NCI-H2227 treated with DMSO at 0.1 percent for 48 hours (cell line): Measurements from ENCODE around the gene SLFN12.
A peak's percentile ranks its signal among the peaks of the same experiment; 100 is the strongest.

ENCODE experiments used
- DNase-seq: peaks from one replicate; lab custom pipeline; 2025; lab: John Stamatoyannopoulos, UW

The SLFN12 gene

DNA sequence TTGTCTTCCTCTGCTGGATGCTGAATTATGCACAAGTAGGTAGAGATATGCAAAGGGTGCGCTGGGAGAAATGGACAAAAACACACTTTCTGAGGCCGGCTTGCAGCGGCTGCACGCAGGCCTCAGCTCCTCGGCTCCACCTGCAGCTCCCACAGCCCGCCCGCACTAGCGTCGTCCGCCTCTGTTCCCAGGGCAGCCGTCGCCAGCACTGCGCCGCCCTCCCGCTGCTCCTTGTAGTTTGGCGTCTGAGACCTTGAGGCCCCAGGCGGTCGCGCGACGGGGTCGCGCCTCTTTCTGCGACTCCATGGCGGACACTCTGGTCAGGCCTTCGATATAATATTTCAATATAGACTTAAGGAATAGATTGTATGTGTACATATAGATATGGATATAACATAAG is 24.8 kb downstream of the SLFN12 start:
- no peak for DNase-seq

DNA sequence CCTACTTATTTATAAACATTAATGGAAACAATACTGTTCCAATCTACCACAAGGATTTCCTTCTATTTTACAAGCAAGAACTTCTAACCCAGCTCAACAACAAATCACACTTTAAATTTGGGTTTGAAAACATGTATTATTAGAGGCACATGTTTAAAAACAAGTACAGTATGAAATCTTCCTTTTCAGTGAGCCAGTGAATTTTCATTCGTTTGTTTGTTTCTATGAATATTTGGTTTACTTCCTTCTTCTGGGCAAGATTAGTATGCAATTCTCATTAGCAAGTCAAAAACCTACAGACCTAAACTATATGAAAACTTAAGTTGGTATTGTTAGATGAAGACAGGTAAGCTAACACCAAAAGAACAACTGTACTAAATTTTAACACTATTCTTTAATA is 25.7 kb downstream of the SLFN12 start:
- no peak for DNase-seq

DNA sequence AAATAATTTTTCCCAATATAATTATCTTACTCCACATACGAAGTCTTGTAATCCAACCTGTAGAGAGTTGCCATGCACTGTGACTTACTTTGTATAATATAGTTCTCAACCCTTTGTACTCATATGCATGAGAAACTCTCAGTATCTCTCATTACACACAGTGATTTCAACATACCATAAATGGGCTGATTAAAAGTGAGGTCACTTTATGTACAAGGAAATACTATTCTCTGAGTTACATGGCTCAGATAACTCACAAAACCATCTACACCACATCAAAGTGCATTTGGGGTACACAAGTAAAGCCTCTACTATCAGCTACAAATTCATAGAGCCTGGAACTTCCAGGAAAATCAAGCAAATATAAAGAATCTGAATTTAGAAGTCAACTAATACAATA is 27.9 kb downstream of the SLFN12 start:
- no peak for DNase-seq

DNA sequence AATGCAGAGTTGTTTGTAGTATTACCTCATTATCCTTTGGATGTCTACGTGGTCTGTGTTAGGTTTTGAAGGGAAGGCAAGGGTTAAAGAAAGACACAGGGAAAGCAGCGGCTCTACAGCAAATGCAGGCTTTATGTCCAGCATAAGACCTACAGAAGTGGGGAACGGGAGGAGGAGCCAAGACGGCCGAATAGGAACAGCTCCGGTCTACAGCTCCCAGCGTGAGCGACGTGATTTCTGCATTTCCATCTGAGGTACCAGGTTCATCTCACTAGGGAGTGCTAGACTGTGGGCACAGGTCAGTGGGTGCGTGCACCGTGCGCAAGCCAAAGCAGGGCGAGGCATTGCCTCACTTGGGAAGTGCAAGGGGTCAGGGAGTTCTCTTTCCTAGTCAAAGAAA is 38.5 kb downstream of the SLFN12 start:
- DNase-seq: peak; percentile 5

DNA sequence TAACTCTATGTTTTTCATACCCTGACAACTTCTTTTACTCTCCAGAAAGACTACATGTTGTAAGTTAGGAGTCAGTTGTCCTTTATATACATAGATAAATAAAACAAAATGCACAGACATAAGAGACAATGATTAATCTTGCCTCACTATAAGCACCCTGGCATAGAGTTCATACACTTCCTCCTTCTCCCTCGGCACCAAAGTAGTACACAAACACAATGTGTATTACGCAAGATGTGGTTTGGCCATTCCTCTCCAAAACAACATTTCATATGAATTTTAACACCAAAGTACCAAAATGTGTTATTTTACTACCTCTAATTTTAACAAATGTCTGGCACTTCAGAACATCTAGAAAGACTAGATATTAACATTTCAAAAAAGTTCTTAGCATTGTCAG is 41.6 kb downstream of the SLFN12 start:
- no peak for DNase-seq

DNA sequence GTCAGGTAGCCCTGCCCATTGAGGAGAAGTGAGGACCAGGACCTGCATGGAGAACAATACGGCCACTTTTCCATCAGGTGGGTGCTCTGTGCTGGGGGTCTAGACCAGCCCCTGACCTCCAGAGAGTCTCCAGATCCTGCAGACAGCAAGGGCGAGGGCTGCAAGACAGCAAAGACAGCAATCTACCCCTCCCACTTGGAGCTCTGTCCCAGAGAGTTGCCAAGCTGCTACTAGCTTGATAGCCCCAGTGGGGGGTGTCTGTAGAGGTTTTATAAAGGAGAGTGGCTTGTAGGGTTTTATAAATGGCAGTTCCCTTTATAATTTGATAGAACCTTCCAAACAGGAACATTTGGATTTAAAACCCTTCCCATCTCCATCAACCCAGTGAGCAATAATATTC is 42.1 kb downstream of the SLFN12 start:
- no peak for DNase-seq

DNA sequence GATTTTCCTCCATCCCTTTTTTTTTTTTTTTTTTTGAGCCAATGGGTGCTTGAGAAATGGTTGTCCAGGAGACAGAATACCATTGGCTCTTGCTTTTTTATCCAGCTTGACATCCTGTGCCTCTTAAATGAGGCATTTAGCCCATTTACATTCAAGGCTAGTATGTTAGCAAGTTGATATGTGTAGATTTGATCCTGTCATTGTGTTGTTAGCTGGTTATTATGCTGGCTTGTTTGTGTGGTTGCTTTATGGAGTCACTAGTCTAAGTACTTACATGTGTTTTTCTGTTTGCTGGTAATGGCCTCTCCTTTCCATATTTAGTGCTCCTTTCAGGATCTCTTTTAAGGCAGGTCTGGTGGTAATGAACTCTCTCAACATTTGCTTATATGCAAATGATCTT is 44.8 kb downstream of the SLFN12 start:
- DNase-seq: no peak

DNA sequence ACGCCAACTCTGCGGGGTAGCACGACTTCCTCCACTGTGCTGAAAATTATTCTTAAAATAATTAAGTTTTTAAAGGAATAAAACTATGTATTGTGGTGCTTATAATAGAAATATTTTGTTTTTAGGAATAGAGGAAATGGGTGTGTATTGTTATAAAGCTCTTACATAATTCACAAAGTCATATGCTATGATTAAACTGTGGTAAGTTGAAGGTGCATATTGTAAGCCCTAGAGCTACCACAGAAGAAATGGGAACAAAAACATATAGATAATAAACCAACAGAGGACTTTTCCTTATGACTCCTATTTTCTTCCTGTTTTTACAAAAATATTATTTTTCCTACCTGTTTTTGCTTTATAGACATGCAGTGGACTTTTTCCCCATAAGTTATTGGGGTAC is 54.6 kb downstream of the SLFN12 start:
- no peak for DNase-seq

DNA sequence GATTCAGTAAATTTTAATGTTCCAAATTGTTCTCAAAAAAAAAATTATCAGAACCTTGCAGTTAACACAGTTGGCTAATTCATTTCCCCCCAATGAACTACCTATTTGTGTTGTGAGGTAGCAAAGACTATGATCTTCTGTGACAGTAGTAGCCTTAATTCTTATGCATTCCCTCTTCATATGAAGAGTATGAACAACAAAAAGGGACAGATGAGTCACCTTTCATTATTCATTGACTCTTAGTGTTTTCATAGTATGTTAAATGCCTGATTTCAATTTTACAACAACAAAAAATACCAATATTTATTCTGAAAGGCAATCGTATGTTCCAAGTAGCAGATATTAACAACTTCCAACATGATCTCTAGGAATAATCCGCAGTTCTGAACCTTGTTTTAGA is 55.2 kb downstream of the SLFN12 start:
- no peak for DNase-seq

DNA sequence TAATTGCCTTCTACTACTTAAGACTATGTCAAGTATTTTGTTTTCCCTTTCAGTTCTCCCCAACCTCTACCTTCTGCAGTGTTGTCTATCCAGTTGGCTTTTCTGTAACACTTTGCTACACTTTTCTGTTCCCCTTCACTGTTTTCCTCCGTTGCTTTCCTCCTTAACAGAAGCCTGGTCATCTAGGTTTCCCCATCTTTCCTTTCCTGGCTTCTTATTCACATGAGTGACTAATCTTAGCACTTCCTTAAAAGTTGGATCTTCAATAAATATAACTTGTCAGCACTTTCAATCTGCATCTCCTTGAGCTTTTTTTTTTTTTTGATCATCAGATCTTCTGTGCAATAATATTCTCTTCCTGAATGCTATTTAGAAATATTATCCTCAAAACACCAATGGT is 56.1 kb downstream of the SLFN12 start:
- DNase-seq: no peak

DNA sequence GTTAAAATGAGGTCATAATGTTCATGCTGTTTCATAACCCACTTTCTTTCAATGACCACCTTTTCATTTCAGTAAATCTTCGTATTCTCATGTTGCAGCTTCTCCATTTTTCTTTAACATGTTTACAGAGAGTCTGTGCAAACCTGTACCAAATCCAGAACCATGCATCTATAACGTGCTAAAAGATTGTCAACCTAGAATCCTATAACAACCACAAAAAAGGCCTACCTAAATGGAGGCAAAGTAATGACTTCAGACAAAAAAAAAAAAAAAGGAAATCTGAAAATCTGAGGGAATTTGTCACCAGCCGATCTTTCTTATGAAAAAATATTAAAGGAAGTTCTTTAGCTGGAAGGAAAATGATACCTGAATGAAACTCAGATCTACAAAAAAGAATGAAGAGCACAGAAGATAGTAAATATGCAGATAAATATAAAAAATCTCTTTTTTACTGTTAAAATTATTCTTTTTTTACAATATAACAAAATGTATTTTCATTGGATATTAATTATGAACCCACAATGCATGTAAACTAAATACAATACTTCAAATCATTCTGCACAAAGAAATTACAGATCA is 57.4 kb downstream of the SLFN12 start:
- no peak for DNase-seq

DNA sequence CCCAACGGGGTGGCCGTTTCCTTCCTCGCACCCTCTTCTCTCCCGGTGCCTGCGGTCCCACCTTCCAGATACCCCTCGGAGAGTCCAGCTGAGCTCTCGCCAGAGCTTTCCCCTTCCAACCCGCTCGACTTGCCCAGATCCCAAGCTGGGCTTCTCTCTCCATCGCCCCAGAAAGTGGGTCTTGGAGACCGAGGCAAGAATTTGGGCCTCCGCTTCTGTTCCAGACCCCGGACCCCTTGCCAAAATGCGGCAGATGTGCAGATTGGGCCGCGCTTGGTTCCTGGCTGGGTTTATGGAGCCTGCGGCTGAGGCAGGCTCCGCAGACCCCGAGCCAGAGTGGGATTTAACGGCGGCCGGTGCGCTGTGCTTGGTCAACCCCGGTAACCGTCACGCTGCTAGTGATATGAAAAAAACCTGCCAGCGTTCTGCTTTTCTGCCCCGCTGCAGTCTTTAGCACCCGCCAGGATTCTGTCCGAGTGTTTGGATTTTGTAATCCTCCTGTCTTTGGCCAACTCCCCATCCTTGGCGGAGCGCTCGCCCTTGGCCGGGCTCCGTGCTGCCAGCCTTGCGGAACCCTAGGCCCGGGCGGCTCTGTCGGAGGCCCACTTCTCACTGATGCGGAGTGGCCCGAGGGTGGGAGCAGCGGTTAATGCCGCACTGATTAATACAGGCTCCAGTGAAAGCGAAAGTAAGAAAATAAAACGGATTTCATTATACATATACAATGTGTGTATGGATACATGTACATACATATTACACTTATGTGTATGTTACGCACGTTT is 58.1 kb downstream of the SLFN12 start:
- peak; percentile 74 for DNase-seq

DNA sequence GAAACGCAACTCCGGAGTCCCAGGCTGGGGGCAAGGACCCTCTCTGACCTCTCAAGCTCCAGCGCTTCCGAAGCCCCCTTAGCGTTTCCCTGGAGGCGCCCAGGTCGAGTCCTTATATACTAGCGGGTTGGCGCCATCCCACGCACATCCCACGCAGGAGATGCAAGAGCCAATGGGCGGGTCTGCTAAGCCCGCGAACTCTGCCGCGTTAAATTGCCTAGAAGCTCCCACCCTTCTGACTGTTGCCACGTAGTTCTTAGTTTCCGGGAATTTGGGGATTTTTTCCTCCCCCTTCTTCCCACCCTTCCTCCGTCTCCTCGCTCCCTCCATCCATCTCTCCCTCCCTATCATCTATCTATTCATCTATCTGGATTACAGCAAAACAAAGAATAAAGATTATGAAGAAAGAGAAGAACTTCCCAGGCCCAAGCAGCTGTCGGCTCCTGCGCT is 58.7 kb downstream of the SLFN12 start, which contains the start of gene SLFN11:
Gene SLFN11, minus strand, starts transcription at position 88 of the 450 bp plus-strand sequence. CDS start 9,814 bp downstream, outside the sequence.
- DNase-seq: peak; percentile 87

DNA sequence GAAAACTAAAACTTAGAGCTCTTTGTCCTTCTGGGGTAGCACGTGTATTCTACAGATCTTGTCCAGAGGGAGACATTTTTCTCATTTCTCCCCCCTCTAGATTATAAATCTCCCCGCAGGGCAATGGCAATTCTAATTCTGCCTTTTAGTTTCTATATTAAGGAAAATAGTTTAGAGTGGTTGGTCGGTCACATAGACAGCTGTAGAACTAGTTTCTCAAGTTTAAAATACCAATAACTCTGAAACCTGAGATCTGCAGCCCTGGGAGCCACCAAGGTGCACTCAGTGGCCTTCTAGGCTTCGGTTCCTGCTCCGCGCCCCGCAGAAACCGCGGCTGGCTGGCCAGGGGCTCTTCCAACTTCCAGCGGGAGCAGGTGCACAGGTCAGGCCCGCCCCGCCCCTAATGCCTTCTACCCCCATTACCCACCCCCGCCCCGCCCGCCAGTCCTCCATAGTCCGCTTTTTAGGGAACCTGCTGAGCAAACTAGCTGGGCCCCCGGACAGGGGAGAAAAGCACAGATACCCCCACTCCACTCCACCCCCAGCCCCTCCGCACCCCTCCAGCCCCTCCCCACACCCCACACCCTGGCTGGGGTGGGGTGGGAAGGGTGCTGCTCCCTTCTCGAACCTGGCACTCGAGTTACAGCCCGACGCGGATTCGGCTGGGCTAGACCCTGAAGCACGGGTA is 59.3 kb downstream of the SLFN12 start:
- DNase-seq: peak; percentile 35

DNA sequence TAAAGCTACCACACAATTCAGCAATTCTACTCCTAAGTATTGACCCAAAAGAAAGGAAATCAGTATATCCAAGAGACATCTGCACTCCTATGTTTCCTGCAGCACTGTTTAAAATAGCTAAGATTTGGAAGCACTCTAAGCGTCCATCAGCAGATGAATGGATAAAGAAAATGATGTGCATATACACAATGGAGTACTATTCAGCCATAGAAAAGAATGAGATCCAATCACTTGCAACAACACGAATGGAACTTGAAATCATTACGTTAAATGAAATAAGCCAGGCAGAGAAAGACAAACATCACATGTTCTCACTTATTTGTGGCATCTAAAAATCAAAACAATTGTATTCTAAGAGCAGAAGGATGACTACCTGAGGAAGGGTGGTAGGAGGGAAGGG is 60.4 kb downstream of the SLFN12 start:
- no peak for DNase-seq

DNA sequence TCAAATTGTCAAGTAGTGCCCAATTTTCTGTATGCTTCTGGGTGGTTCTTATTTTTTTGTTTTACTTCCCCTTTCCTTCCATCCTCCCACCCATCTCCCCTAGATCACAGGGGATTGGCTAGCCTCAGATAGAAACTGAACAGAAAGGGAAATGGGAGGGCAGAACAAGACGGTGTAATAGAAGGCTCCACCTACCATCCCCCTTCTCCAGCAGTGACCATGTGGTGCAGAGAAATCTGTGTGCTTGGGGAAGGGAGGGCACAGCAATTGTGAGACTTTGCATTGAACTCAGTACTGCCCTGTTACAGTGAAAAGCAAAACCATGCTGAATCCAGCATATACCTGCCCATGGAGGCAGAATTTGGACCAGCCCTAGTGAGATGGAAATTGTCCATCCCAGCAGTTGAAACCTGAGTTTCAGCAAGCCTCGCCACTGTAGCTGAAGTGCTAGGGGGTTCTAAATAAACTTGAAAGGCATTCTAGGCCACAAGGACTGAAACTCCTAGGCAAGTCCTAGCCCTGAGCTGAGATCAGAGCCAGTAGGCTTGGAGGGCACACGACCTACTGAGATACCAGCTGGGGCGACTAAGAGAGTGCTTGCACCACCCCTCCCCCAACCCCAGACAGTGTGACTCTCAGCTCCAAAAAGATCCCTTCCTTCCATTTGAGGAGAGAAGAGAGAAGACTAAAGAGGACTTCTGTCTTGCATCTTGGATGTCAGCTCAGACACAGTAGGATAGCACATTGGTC is 64.0 kb downstream of the SLFN12 start:
- no peak for DNase-seq

DNA sequence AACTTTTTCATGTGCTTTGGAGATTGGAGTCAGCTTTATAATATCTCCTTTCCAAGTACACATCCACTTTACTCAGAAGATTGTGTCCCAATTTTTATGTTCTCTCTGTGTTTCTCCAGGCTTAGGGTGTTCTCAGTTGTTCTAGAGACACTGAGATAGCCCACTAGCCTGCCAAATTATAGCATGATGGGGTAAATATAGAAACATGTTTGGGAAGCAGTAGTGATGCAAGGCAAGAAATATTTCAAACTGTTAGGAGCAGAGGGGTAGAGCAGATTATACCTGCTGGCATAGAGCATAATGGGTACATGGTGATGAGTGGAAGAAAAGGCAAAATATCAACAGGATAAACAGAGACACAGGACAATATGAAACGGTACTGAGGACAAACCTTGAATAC is 71.3 kb downstream of the SLFN12 start:
- no peak for DNase-seq
